Measurements from ENCODE around the gene SPOUT1.
"Not testable (repeated sequence)": the region's sequence is repeated elsewhere in the genome, so short reads cannot be mapped to it uniquely, and the experiment has no call there.

DNA sequence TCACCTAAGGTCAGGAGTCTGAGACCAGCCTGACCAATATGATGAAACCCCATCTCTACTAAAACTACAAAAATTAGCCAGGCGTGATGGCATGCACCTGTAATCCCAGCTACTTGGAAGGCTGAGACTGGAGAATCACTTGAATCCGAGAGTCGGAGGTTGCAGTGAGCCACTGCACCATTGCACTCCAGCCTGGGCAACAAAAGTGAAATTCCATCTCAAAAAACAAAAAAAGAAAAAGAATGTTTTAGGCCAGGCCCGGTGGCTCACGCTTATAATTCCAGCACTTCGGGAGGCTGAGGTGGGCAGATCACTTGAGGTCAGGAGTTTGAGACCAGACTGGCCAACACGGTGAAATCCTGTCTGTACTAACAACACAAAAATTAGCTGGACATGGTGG lies 28.9 kb upstream of the SPOUT1 start:
- TF ChIP-seq, protein P1, sequence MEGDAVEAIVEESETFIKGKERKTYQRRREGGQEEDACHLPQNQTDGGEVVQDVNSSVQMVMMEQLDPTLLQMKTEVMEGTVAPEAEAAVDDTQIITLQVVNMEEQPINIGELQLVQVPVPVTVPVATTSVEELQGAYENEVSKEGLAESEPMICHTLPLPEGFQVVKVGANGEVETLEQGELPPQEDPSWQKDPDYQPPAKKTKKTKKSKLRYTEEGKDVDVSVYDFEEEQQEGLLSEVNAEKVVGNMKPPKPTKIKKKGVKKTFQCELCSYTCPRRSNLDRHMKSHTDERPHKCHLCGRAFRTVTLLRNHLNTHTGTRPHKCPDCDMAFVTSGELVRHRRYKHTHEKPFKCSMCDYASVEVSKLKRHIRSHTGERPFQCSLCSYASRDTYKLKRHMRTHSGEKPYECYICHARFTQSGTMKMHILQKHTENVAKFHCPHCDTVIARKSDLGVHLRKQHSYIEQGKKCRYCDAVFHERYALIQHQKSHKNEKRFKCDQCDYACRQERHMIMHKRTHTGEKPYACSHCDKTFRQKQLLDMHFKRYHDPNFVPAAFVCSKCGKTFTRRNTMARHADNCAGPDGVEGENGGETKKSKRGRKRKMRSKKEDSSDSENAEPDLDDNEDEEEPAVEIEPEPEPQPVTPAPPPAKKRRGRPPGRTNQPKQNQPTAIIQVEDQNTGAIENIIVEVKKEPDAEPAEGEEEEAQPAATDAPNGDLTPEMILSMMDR (IDR thresholded peaks at IDR 0.05): not testable (repeated sequence)
- TF ChIP-seq POLR2A, EP300, POLR2AphosphoS5 (IDR thresholded peaks at IDR 0.05): not testable (repeated sequence)

Data from upper lobe of left lung (tissue), 4 donors.